Measurements from ENCODE around the gene PRKCZ. TPM values are rescaled to one million over a fixed set of nuclear protein-coding genes. Genes with fewer than 3 reads are reported as not detected.

Gene PRKCZ
- total RNA-seq, 2 experiments from 2014 or later, result 6.8 to 12.8 TPM

DNA sequence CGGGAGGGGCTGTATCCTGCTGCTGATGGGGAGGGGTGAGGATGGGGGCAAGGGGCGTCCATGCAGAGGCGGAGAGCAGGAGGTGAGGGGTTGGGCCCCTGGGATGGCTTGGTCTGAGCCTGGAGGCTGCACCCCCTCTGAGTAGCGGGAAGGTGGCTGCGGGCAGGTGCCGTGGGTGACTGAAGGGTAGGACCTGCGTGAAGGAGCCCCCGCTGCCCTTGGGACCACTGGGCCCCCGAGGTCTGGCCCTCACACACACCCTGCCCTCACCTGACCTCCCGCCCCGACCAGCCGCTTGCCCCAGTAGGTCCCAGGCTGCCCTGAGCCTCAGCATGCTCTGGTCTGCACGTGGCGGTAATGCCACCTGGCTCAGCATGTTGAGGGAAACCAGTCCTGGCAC is 165.1 kb downstream of the PRKCZ start:
- peaks cover 5% of the 10 kb centered on the region for H3K9me3 Mint-ChIP-seq (ENCODE audit: low read depth)
- H3K4me1 Mint-ChIP-seq, result peaks cover 8% of the 10 kb centered on the region
- H3K27ac Mint-ChIP-seq, result no peak overlapping the region
- DNase-seq (no peak), ATAC-seq (no peak)
- no peak overlapping the region for H3K4me3 Mint-ChIP-seq
- H3K27me3 Mint-ChIP-seq, result peaks cover 7% of the 10 kb centered on the region
- H3K36me3 Mint-ChIP-seq, result no peaks in the 10 kb centered on the region
- CTCF ChIA-PET, result no interaction called here

DNA sequence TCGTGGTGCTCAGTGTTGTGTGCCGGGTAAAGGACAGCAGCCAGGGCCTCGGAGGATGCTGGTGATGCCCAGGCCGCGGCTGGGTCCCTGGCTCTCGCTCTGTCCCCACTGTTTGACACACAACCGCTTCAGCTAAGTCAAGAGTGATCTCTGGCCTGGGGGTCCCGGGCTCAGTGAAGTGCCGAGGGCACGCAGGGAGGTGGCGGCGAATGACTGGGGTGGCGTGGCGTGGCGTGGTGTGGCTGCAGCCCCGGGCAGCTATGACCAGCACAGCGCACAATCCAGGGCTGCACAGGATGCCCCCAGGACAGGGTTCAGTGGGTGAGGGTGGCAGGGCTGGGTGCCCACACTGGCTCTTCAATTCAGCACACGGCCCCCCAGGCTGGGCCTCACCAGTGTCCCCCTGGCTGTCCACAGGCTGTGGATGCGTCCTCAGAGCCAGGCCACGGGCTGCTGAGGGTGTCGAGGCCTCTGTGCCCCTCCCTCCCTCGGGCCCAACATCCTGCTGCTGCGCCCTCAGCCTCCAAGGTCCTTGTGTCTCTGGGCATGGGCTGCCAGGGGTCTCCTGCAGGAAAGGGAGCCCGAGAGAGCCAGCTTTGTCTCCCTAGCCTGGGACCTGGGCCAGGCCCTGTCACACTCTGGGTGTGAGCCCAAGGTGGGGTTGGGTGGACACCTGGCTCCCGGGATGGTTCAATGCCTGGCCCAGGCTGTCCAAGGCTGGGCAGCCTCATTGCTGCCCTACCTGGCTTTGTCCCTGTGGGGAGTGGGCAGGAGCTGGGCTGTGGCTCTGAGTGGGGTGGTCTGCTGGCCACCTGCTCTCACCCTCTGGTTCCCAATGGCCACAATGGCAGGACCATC is 165.9 kb downstream of the PRKCZ start:
- CTCF ChIA-PET, result no interaction called here
- Mint-ChIP-seq H3K36me3 (no peaks in the 10 kb centered on the region), H3K27me3 (peaks cover 9% of the 10 kb centered on the region), H3K27ac (no peak overlapping the region), H3K9me3 (ENCODE audit: low read depth) (peaks cover 5% of the 10 kb centered on the region), H3K4me3 (no peak overlapping the region), H3K4me1 (peaks cover 8% of the 10 kb centered on the region)
- DNase-seq (no peak), ATAC-seq (no peak)

DNA sequence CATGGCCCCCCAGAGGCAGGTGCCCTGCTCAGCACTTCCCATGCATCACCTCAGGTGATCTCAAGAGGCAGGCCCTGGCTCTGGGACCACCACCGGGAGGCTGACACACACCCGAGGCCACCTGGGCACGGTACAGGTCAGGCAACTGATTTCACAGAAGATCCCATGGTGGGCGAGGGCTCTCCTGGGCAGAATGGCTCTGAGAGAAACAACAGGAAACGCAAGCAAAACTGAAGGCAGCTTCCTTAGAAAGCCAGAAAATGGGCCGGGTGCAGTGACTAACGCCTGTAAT is 166.5 kb downstream of the PRKCZ start:
- peaks cover 8% of the 10 kb centered on the region for H3K4me1 Mint-ChIP-seq
- H3K4me3 Mint-ChIP-seq, result no peak overlapping the region
- CTCF ChIA-PET, result interaction anchor here (1.1 kb wide), 1 partner anchor 10 kb away, joined by 4 read pairs; no protein-coding TSS in a partner anchor
- peaks cover 13% of the 10 kb centered on the region for H3K27me3 Mint-ChIP-seq
- no peak for DNase-seq
- ATAC-seq, result no peak
- peaks cover 5% of the 10 kb centered on the region for H3K9me3 Mint-ChIP-seq (ENCODE audit: low read depth)
- no peaks in the 10 kb centered on the region for H3K36me3 Mint-ChIP-seq
- H3K27ac Mint-ChIP-seq, result no peak overlapping the region

DNA sequence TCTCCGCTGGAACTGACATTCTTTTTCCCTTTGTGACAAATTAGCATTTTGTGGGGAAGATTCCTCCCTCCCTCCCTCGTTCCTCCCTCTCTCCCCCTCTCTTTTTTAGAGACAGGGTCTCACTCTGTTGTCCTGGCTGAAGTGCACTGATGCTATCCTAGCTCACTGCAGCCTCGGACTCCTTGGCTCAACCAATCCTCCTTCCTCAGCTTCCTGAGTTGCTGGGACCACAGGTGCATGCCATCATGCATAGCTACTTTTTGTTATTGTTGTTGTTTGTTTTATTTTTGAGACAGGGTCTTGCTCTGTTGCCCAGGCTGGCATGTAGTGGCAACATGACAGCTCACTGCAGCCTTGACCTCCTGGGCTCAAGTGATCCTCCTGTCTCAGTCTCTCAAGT is 171.1 kb downstream of the PRKCZ start:
- Mint-ChIP-seq H3K4me3 (no peak overlapping the region), H3K9me3 (ENCODE audit: low read depth) (peaks cover 5% of the 10 kb centered on the region), H3K27ac (no peak overlapping the region), H3K36me3 (no peaks in the 10 kb centered on the region), H3K4me1 (peaks cover under 1% of the 10 kb centered on the region), H3K27me3 (peaks cover 22% of the 10 kb centered on the region)
- no peak for ATAC-seq
- no peak for DNase-seq
- CTCF ChIA-PET, result interaction anchor here (2.1 kb wide), 1 partner anchor 26 kb away, joined by 6 read pairs; the partner anchor contains the start of gene FAAP20

DNA sequence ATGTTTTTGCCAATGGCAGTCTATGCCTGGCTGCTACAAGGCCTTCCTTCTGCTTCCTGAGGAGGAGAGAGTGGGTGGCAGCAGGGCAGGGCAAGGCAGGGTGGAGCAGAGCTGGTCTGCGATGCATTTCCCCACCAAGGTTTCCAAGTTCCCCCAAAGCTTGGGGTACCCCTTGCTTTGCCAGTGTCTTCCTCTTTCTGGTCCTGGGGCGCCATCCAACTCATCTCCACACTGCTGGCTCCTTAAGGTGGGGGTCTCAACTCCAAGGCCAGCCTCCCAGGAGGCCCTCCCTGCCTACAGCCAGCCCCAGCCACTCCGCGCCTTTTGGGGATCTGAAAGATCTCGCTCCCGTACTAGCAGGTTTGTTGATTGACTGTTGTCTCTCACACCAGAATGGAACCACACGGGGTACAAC is 174.0 kb downstream of the PRKCZ start:
- Mint-ChIP-seq H3K27ac (no peak overlapping the region), H3K4me1 (peaks cover 2% of the 10 kb centered on the region), H3K36me3 (peaks cover 3% of the 10 kb centered on the region), H3K9me3 (ENCODE audit: low read depth) (no peaks in the 10 kb centered on the region), H3K27me3 (peaks cover 16% of the 10 kb centered on the region), H3K4me3 (no peak overlapping the region)
- CTCF ChIA-PET, result interaction anchor here (1.1 to 1.3 kb wide), 2 partner anchors 32 to 158 kb away, joined by 3 to 5 read pairs; no protein-coding TSS in a partner anchor
- no peak for ATAC-seq
- no peak for DNase-seq

DNA sequence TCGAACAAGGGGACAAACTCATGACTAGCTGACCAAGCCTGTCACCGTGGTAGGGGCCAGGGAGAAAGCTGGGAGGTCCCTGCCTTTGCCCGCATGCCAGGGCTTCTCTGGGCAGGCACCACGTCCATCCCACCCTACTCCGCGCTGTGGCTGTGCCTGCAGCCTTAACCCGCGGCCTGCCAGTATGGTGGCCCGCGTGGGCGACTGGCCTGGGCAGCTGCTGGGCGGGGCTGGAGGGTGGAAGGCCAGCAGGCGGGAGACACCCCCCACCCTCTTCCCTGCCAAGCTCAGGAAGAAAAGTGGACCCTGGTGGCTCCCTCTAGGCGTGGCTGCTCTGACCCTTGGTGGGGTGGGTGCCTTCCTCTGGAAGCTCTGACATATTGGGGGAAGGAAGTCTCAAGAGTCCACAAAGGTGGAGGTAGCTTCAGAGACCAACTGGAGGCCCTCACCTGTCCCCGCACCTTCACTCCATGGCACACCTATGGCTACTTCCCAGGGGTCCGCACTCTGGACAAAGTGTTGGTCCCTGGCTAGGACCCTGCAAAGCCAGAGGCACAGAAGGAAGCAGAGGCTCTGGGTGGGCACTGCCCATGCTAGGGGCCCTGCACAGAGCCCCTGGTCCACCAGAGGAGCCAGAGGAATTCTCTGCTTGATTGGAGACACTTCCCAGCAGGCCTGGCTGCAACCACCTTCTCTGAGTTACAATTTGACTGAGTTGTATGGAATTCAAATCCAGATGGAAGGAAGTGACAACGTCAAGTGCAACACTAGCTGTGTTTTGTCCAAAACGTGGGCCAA is 174.6 kb downstream of the PRKCZ start:
- H3K36me3 Mint-ChIP-seq, result peaks cover 8% of the 10 kb centered on the region
- H3K27me3 Mint-ChIP-seq, result peaks cover 16% of the 10 kb centered on the region
- CTCF ChIA-PET, result interaction anchor here (1.0 to 1.3 kb wide), 2 partner anchors 87 to 157 kb away, joined by 3 to 5 read pairs; no protein-coding TSS in a partner anchor

DNA sequence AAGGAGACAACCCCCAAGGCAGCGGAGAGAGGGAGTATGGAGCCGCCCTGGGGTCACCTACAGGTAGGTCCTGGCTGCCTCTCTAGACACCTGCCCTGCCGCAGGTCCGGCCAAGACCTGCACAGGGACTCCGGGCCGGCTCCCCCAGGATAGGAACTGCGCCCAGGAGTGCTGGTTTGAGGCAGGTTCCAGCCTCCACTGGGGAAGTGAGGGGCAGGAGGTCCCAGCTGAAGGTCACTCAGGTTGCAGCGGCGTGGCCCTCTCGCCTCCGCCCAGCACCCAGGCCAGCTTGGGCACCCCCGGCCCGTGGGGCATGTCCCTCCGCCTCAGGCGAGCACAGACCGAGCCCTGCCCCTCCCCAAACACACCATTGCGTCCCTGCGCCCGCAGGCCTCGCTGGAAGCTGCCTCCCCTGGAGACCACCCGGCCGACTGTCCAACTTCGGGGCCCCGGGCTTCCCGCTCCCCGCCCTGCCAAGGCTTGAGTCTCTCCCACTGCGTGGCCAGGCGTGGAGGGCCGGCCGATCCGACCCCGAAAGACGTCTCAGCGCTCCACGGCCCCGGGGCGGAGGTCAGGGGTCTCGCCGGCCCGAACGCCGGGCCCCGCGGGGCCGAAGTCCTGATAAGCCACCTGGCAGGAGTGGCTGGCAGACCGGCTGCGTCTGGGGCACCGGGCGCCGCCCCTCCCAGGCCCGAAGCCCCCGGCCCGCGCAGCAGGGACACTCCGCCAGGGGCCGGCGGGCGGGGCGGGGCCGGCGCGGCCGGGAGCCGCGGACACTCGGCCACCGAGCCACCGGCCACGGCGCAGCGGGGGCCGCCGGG is 176.5 kb downstream of the PRKCZ start:
- CTCF ChIA-PET, result interaction anchor here (1.1 kb wide), 1 partner anchor 32 kb away, joined by 6 read pairs; the partner anchor contains the start of gene FAAP20
- Mint-ChIP-seq H3K27ac (peak overlapping the region; percentile 61), H3K36me3 (peaks cover 13% of the 10 kb centered on the region), H3K9me3 (ENCODE audit: low read depth) (no peaks in the 10 kb centered on the region), H3K27me3 (peaks cover 11% of the 10 kb centered on the region), H3K4me1 (peaks cover 14% of the 10 kb centered on the region), H3K4me3 (peak overlapping the region; percentile 21)
- ATAC-seq, result no peak
- DNase-seq, result no peak

More for the DNA sequence above, 174.6 kb downstream of the PRKCZ start:
- H3K9me3 Mint-ChIP-seq (ENCODE audit: low read depth), result no peaks in the 10 kb centered on the region
- no peak for DNase-seq
- ATAC-seq, result no peak
- peaks cover 2% of the 10 kb centered on the region for H3K4me1 Mint-ChIP-seq
- H3K4me3 Mint-ChIP-seq, result no peak overlapping the region
- no peak overlapping the region for H3K27ac Mint-ChIP-seq

DNA sequence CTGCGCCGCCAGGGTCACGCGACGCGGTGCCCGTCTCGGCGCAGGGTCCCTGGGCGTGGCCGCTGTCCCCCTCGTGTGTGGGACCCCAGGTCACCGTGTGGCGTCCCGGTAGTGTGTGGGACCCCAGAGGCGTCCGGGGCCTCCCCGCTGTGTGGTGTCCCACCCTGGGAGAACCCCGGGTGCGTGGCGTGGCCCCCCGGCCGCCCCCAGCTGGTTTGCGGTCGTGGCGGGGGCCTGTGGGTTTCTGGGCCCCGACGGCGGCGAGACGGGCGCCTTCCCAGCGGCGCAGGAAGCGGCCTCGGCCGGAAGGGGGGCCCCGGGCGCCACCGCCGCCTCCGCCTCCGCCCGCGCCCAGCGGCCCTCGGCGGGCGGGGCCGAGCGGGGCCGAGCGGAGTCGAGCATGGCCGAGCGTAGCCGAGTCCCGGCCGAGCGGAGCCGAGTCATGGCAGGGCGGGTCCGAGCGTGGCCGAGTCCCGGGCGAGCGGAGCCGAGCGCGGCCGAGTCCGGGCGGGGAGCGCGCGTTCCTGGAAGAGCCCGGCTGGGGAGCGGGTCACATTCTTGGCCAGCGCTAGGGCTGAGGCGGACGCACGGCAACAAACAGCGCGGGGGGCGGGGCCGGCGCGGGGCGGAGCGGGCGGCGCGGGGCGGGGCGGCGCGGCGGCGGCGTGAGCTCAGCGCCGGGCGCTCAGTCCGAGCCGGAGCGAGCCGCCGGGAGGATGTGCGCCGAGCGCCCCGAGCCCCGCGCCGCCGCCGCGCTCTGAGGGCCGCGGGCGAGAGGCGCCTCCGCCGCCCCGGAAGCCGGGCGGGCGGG is 177.3 kb downstream of the PRKCZ start:
- Mint-ChIP-seq H3K27ac (no peak overlapping the region), H3K9me3 (ENCODE audit: low read depth) (no peaks in the 10 kb centered on the region), H3K36me3 (peaks cover 13% of the 10 kb centered on the region), H3K4me1 (peaks cover 22% of the 10 kb centered on the region), H3K27me3 (peaks cover 11% of the 10 kb centered on the region), H3K4me3 (no peak overlapping the region)
- DNase-seq (peak; percentile 96), ATAC-seq (peak; percentile 86)
- CTCF ChIA-PET, result interaction anchor here (0.6 to 1.1 kb wide), 2 partner anchors 33 to 88 kb away, joined by 3 to 6 read pairs; partner anchors contain the start of gene FAAP20

DNA sequence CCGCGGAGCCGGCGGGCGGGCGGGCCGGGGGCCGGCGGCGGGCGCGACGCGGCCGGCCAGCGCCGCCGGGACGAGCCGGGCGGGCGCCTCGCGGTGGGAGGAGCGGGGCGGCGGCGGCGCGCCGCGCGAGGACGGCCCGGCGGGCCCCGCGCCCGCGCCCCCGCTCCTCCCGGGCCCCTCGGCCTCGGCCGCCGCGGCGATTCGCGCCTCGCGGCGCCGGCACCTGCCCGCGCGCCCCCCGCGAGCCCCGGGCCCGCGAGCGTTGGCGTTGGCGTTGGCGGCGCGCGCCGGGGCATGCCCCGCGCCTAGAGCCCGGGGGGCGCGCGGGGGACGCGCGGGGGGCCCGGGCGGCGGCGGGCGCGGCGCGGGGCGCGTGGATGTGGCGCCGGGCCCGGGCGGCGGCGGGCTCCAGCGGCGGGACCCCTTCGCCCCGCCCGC is 178.0 kb downstream of the PRKCZ start, which contains the start of gene SKI:
SKI (plus strand) TSS at position 163 of the 438 bp plus-strand sequence. CDS start 448 bp downstream, outside the sequence.
- H3K27ac Mint-ChIP-seq, result peak within 1 kb of the TSS; percentile 89
- CTCF ChIA-PET, result interaction anchor here (1.6 to 2.0 kb wide), 2 partner anchors 33 to 87 kb away, joined by 11 to 13 read pairs; partner anchors contain the start of gene FAAP20
- H3K4me3 Mint-ChIP-seq, result peak within 1 kb of the TSS; percentile 90
- peaks cover 13% of the 10 kb centered on the region for H3K36me3 Mint-ChIP-seq
- DNase-seq (no peak), ATAC-seq (no peak)
- H3K4me1 Mint-ChIP-seq, result peaks cover 27% of the 10 kb centered on the region
- H3K27me3 Mint-ChIP-seq, result peaks cover 11% of the 10 kb centered on the region
- H3K9me3 Mint-ChIP-seq (ENCODE audit: low read depth), result no peaks in the 10 kb centered on the region

DNA sequence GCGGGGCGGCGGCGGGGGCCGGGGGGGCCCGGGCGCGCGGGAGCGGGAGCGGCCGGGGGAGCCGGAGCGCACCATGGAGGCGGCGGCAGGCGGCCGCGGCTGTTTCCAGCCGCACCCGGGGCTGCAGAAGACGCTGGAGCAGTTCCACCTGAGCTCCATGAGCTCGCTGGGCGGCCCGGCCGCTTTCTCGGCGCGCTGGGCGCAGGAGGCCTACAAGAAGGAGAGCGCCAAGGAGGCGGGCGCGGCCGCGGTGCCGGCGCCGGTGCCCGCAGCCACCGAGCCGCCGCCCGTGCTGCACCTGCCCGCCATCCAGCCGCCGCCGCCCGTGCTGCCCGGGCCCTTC is 178.5 kb downstream of the PRKCZ start:
- peaks cover 32% of the 10 kb centered on the region for H3K4me1 Mint-ChIP-seq
- no peaks in the 10 kb centered on the region for H3K9me3 Mint-ChIP-seq (ENCODE audit: low read depth)
- CTCF ChIA-PET, result interaction anchor here (0.9 to 2.0 kb wide), 9 partner anchors 8 to 89 kb away, joined by 3 to 13 read pairs (median 3); partner anchors contain the start of gene FAAP20
- ATAC-seq (no peak), DNase-seq (no peak)
- peak overlapping the region; percentile 90 for H3K4me3 Mint-ChIP-seq
- H3K27me3 Mint-ChIP-seq, result peaks cover 11% of the 10 kb centered on the region
- H3K36me3 Mint-ChIP-seq, result peaks cover 13% of the 10 kb centered on the region
- H3K27ac Mint-ChIP-seq, result peak overlapping the region; percentile 89

DNA sequence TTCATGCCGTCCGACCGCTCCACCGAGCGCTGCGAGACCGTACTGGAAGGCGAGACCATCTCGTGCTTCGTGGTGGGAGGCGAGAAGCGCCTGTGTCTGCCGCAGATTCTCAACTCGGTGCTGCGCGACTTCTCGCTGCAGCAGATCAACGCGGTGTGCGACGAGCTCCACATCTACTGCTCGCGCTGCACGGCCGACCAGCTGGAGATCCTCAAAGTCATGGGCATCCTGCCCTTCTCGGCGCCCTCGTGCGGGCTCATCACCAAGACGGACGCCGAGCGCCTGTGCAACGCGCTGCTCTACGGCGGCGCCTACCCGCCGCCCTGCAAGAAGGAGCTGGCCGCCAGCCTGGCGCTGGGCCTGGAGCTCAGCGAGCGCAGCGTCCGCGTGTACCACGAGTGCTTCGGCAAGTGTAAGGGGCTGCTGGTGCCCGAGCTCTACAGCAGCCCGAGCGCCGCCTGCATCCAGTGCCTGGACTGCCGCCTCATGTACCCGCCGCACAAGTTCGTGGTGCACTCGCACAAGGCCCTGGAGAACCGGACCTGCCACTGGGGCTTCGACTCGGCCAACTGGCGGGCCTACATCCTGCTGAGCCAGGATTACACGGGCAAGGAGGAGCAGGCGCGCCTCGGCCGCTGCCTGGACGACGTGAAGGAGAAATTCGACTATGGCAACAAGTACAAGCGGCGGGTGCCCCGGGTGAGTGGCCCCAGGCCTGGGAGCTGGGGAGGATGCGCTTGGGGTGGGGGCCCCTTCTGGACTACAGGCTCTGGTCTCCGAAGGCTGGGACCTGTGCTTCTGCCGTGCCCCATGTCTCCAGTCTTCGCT is 179.0 kb downstream of the PRKCZ start:
- Mint-ChIP-seq H3K9me3 (ENCODE audit: low read depth) (no peaks in the 10 kb centered on the region), H3K4me3 (peak overlapping the region; percentile 90), H3K27ac (peak overlapping the region; percentile 89), H3K4me1 (peaks cover 38% of the 10 kb centered on the region), H3K27me3 (peaks cover 8% of the 10 kb centered on the region), H3K36me3 (peaks cover 13% of the 10 kb centered on the region)
- ATAC-seq, result peak; percentile 13
- peak; percentile 76 for DNase-seq
- CTCF ChIA-PET, result interaction anchor here (0.9 to 2.0 kb wide), 10 partner anchors 9 to 88 kb away, joined by 3 to 13 read pairs (median 4); partner anchors contain the start of gene FAAP20
